NCI-H2227 treated with DMSO at 0.1 percent for 48 hours (cell line): ENCODE data around the gene STK10.

Experiments used
- DNase-seq: peaks from one replicate; lab custom pipeline; 2025; lab: John Stamatoyannopoulos, UW

The STK10 gene

GRCh38 chr5:172088801-172089200, 99.2 kb downstream of the STK10 start:
- no peak for DNase-seq

GRCh38 chr5:172086194-172086975, 101.6 kb downstream of the STK10 start:
- no peak for DNase-seq

DNA sequence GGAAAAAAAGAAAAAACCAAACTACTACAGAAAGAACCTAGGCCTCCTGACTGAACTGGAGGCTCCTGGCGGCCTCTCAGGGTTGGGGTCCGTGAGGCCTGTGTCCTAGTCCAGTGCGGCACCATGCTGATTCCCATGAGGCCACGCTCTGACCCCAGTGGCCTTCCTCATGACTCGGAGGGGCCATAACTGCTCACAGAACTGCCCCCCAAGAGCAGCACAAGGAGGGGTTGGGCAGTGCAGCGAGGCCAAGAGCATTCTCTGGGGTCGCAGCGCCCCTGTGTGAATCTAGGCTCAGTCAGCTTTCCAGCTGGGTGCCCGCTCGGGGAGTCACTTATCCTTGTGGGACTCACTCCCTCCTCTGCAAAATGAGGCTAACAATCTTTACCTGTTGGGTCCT, 102.3 kb downstream of the STK10 start:
- no peak for DNase-seq

DNA sequence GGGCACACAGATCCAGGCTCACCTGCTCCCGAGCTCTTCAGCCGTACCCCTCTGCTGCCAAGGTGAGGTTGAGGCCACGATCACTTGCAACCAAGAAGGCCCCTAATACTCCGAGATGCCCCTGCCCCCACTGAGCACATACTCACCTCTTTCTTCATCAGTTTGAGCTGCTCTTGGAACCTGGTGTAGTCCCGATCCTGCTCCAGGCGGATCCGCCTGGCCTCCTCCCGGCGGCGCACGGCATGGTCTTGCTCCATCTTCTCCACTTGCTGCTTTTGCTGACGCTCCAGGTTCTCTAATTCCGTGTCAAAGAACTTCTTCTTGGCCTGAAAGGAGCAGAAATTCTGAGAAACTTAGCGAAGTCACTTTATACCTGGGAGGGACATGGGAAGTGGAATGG, 105.8 kb downstream of the STK10 start:
- DNase-seq: no peak

- DNase-seq: no peak
Measured at GRCh38 chr5:172079876-172080275, 108.1 kb downstream of the STK10 start.

DNA sequence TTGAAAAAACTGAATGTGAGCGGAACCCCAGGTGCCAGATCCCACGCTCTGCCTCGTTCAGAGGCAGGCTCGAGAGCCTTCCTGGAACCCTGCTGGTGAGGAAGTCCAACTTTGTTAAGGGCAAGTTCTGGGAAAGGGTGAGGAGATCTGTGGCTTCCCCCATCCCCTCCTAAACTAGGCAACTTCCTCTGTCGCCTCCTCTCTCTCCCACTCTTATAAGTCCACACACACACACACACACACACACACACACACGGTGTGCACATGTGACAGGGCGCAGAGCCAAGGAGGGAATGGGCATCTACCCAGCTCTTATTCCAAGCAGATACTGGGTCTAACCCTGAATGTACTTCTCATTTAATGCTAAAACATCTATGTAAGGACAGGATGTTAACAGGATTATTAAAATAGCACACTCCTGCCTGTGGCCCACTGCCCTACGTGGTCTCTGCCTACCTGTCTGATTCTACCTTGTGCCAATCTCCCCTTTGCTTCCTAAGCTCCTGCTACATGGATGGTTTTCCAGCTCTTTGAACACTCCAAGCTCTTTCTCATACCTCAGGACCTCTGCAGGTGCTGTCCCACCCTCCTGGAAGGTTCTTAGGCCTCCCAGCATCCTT, 109.2 kb downstream of the STK10 start:
- no peak for DNase-seq

DNA sequence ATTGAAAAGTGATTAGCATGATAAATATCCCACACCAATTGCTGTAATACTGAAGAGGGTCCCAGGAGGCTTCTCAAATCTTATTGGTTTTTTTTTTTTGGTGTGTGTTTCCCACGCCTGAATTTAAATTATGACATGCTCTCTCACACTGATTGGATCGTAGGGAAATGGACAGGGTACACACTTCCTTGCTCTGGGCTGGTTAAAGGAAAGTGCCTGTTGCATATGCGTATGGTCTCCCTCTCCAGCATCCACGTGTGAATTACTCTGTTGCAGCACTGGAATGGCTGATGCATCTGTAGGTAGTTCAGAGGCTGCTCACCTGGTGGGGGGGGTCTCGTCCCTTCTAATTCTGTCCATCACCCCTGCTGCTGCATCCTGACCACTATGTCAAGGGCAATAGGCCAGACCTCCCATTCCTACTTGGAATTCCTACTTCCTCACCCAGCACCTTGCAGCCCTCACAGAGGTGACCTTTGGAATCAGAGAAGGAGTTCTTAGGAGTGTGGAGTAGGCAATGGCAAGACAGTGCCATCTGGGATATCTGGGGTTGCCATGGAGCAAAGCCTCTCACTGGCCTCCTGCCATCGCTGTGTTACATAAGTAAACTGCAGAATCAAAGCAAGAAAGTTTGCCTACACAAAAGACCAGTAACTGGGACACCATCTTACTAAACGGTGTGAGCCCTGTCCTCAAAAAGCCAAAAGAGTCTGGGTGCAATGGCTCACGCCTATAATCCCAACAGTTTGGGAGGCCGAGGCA, 110.2 kb downstream of the STK10 start:
- DNase-seq: no peak

DNA sequence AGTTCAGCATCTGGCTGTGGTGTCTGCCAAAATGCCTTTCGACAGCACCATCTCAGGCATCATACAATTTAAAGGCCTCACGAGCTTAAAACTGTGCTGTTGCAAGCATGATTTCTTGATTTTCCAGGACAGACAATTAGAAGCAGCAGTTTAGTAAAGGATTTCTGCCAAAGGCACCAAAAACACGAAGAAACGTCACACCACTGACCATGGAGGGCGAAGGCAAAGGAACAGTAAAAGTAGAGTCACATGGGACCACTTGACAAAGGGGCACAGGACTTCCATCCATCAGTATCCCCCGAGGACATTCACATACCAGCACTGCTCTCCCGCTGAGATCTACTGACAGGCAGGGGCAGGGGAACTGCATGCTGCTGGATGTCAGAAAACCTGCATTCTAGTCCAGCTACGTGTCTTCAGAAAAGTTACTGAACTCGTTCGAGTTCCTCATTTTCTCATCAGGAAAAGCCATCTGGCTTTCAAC, 111.2 kb downstream of the STK10 start:
- DNase-seq: no peak

GRCh38 chr5:172075656-172076055, 112.4 kb downstream of the STK10 start:
- DNase-seq: no peak

- DNase-seq: no peak
Measured at GRCh38 chr5:172074896-172075295, 113.1 kb downstream of the STK10 start.

DNA sequence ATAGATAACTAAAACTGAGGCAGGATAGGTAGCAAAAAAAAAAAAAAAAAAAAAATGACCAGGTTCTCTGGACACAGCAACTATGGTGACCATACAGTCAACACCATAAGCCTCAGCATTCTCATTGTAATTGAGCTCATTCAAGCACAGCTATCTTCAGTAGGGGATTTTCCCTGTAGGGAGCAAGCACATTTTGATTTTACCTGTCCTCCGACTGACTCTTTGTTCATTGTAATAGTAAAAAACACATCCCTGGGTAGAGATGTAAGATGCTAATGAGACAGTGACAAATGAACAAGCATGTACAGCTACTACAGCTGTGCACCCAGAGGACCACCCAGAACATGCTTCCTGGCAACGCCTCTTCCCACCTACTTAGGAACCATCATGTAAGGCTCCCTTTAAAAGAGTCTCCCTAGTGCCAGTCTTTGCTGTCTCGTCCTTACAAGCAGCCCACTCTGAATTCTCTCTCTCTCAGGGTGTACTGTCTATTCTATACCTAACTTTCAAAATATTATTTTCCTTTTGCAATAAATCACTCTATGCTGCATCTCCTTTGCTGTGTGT, 116.6 kb downstream of the STK10 start:
- DNase-seq: no peak

- DNase-seq: no peak
Measured at GRCh38 chr5:172065431-172066065, 122.5 kb downstream of the STK10 start.

- no peak for DNase-seq
Measured at GRCh38 chr5:172064766-172065165, 123.3 kb downstream of the STK10 start.

- no peak for DNase-seq
Measured at GRCh38 chr5:172064358-172064757, 123.7 kb downstream of the STK10 start.

GRCh38 chr5:172063463-172064235, 124.4 kb downstream of the STK10 start:
- no peak for DNase-seq

DNA sequence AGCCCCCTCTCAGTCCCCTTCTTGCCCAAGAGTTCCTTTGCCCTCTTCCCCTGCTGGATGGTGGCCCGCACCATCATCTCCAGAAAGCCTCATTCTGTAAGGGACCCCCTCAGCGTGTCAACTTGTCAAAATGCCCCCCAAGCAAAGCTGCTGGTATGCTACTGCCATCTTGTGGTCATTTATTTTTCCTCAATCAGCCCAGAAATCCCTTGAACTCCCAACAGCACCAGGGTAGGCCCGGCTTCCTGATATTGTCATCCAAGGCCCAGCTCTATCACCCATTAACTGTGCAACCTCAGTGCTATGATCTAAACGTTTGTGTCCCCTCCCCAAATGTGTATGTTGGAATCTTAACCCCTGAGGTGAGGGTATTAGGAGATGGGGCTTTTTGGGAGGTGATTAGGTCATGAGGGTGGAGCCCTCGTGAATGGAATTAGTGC, 128.3 kb downstream of the STK10 start:
- no peak for DNase-seq

- DNase-seq: no peak
Measured at GRCh38 chr5:172058088-172058487, 129.9 kb downstream of the STK10 start.

GRCh38 chr5:172055996-172056395, 132.0 kb downstream of the STK10 start:
- no peak for DNase-seq

GRCh38 chr5:172055421-172055820, 132.6 kb downstream of the STK10 start:
- DNase-seq: no peak

GRCh38 chr5:172054611-172055153, 133.3 kb downstream of the STK10 start:
- no peak for DNase-seq
